AG04450 (cell line): ENCODE results near the gene SHANK1. TPM values are rescaled to one million over a fixed set of nuclear protein-coding genes. Genes with fewer than 3 reads are reported as not detected.

Experiments
- CTCF ChIA-PET: fragments of 300-600, 350-600 bp; formaldehyde crosslinking; extraction: SDS; loops from one replicate; lab custom pipeline; 2022; ENCODE audit warnings: antibody characterized with exemption, inconsistent platforms; lab: Charles Lee
- POLR2A ChIA-PET: fragments of 350-600 bp; formaldehyde crosslinking; extraction: SDS; loops from one replicate; lab custom pipeline; 2021; ENCODE audit warnings: antibody characterized with exemption, inconsistent platforms; lab: Yijun Ruan, JAX
- DNase-seq: peaks from one replicate; pipeline ENCODE4 v3.0.0-alpha.2; 2011; ENCODE audit warnings: low read depth, low spot score
- H3K27ac ChIP-seq: one replicate; pipeline ENCODE4 v1.5.1; 2012; ENCODE audit warnings: low read depth, low read length, control low read depth
- H3K27me3 ChIP-seq: one replicate; pipeline ENCODE4 v1.6.0; 2012; ENCODE audit warnings: low read length; ENCODE audit not compliant: control insufficient read depth, insufficient read depth
- H3K4me3 ChIP-seq: 2 replicates; pipeline ENCODE4 v1.5.1; 2011; ENCODE audit warnings: mild to moderate bottlenecking, low read depth, low read length, control low read depth
- H3K9me3 ChIP-seq: 2 replicates; pipeline ENCODE4 v1.5.1; 2012; ENCODE audit warnings: low read length; ENCODE audit not compliant: control insufficient read depth, insufficient read depth
- CTCF ChIP-seq: IDR thresholded peaks from 2 replicates; pipeline ENCODE4 v1.5.1; 2011; ENCODE audit warnings: low read depth, low read length, control low read depth, inconsistent platforms
- polyA plus RNA-seq: library from polyadenylated mRNA; depleted of rRNA; stranded (reverse); fragments of >200 nt; gene quantifications from 2 replicates; pipeline ENCODE4 v1.2.3, GENCODE V29; 2011

Gene SHANK1
- polyA plus RNA-seq, 1 experiment = 2.4 TPM

- no peak overlapping the region for H3K4me3 ChIP-seq
- ChIA-PET POLR2A (no interaction called here), CTCF (no interaction called here)
- H3K27ac ChIP-seq = no peak overlapping the region
- H3K27me3 ChIP-seq = peaks cover 25% of the 10 kb centered on the region
- no peak for TF ChIP-seq CTCF
- H3K9me3 ChIP-seq = peaks cover 17% of the 10 kb centered on the region
- DNase-seq = no peak
Observed at GRCh38 chr19:50661766-50662650, 57.6 kb downstream of the SHANK1 start.

GRCh38 chr19:50661023-50661422, 58.6 kb downstream of the SHANK1 start:
- ChIA-PET CTCF (no interaction called here), POLR2A (no interaction called here)
- no peak for DNase-seq
- peaks cover 14% of the 10 kb centered on the region for H3K9me3 ChIP-seq
- peaks cover 15% of the 10 kb centered on the region for H3K27me3 ChIP-seq
- no peak overlapping the region for H3K4me3 ChIP-seq
- H3K27ac ChIP-seq = no peak overlapping the region
- no peak for TF ChIP-seq CTCF

GRCh38 chr19:50660088-50660366, 59.6 kb downstream of the SHANK1 start:
- DNase-seq = no peak
- Histone ChIP-seq H3K27me3 (peaks cover 10% of the 10 kb centered on the region), H3K9me3 (peaks cover 17% of the 10 kb centered on the region), H3K27ac (no peak overlapping the region), H3K4me3 (no peak overlapping the region)
- ChIA-PET CTCF (interaction anchor here (1.0 kb wide), 1 partner anchor 9 kb away, joined by 3 read pairs; no protein-coding TSS in a partner anchor), POLR2A (no interaction called here)
- TF ChIP-seq CTCF = no peak

- ChIA-PET CTCF (interaction anchor here (1.0 kb wide), 1 partner anchor 10 kb away, joined by 3 read pairs; no protein-coding TSS in a partner anchor), POLR2A (no interaction called here)
- H3K9me3 ChIP-seq = peaks cover 17% of the 10 kb centered on the region
- DNase-seq = no peak
- no peak for TF ChIP-seq CTCF
- peaks cover 8% of the 10 kb centered on the region for H3K27me3 ChIP-seq
- no peak overlapping the region for H3K27ac ChIP-seq
- peak overlapping the region; percentile 25; the same call in 1 of the 2 replicates for H3K4me3 ChIP-seq
Observed at GRCh38 chr19:50659318-50660087, 60.1 kb downstream of the SHANK1 start.
